H1 (cell line): Measurements from ENCODE around the gene DOP1B. TPM values are rescaled to one million over a fixed set of nuclear protein-coding genes. Genes with fewer than 3 reads are reported as not detected.
A peak's percentile ranks its signal among the peaks of the same experiment; 100 is the strongest.
"Not testable (repeated sequence)": the region's sequence is repeated elsewhere in the genome, so short reads cannot be mapped to it uniquely, and the experiment has no call there.

Experiments
- CTCF ChIA-PET: fragments of 300-600 bp; sonication (Branson Sonifier 250); formaldehyde crosslinking; loops from one replicate; lab custom pipeline; 2021; ENCODE audit not compliant: partially characterized antibody; lab: Charles Lee
- POLR2A ChIA-PET: fragments of 300-600 bp; sonication (Branson Sonifier 250); formaldehyde crosslinking; loops from one replicate; lab custom pipeline; 2021; ENCODE audit warnings: inconsistent platforms; ENCODE audit not compliant: partially characterized antibody; lab: Charles Lee
- DNase-seq, 2 experiments: peaks; one replicate each; pipeline versions ENCODE4 v3.0.0 to v3.0.0-alpha.2; 2010 to 2022; ENCODE audit warnings: low spot score in 2 of 2, low read depth in 1 of 2, mixed read lengths in 1 of 2
- FAIRE-seq: peaks from 2 replicates; lab custom pipeline; 2011; peaks lifted over from hg19 to GRCh38; lab: Jason Lieb, UNC
- H2AFZ ChIP-seq: 2 replicates; pipeline ENCODE4 v1.8.1; 2012; ENCODE audit warnings: low read length, inconsistent platforms
- H2AK5ac ChIP-seq: 2 replicates; pipeline ENCODE4 v1.6.1; 2013; ENCODE audit warnings: low read depth, low read length
- H2BK120ac ChIP-seq: replicated peaks from 2 replicates; pipeline ENCODE3; 2013; ENCODE audit warnings: low read depth, low read length, inconsistent platforms
- H2BK12ac ChIP-seq: 2 replicates; pipeline ENCODE4 v1.6.1; 2013; ENCODE audit warnings: low read depth, low read length
- H2BK15ac ChIP-seq: 2 replicates; pipeline ENCODE4 v1.6.1; 2013; ENCODE audit warnings: low read length
- H2BK20ac ChIP-seq: 2 replicates; pipeline ENCODE4 v1.6.1; 2013; ENCODE audit warnings: low read length
- H2BK5ac ChIP-seq: 2 replicates; pipeline ENCODE4 v1.6.1; 2013; ENCODE audit warnings: low read depth, low read length
- H3K14ac ChIP-seq: 2 replicates; pipeline ENCODE4 v1.6.1; 2013; ENCODE audit warnings: inconsistent platforms; ENCODE audit not compliant: insufficient read length
- H3K18ac ChIP-seq: 2 replicates; pipeline ENCODE4 v1.6.1; 2013; ENCODE audit warnings: low read length; ENCODE audit errors: extremely low read depth
- H3K23ac ChIP-seq: 2 replicates; pipeline ENCODE4 v1.6.1; 2013; ENCODE audit warnings: inconsistent platforms; ENCODE audit not compliant: insufficient read length
- H3K23me2 ChIP-seq: 2 replicates; pipeline ENCODE4 v1.6.1; 2013; ENCODE audit warnings: low read depth, low read length
- H3K27ac ChIP-seq: 2 replicates; pipeline ENCODE4 v1.6.1; 2011; ENCODE audit warnings: low read depth, low read length, inconsistent platforms
- H3K27me3 ChIP-seq, 4 experiments: replicated peaks in 1 of 4; 1 replicate in 1 of 4; 2 replicates in 3 of 4; pipeline versions ENCODE4 v1.6.1 to v1.8.1; 2011 to 2013; ENCODE audit warnings: low read length in 3 of 4, mild to moderate bottlenecking in 3 of 4, inconsistent platforms in 2 of 4, mixed read lengths in 2 of 4, moderate library complexity in 1 of 4; ENCODE audit not compliant: control insufficient read depth in 3 of 4, insufficient read depth in 3 of 4; ENCODE audit errors: extremely low read depth in 1 of 4
- H3K36me3 ChIP-seq, 4 experiments: 2 replicates each; pipeline versions ENCODE4 v1.6.1 to v1.8.1; 2011 to 2013; ENCODE audit warnings: mild to moderate bottlenecking in 4 of 4, low read length in 3 of 4, moderate library complexity in 2 of 4, control low read depth in 1 of 4, inconsistent platforms in 1 of 4; ENCODE audit not compliant: insufficient read depth in 4 of 4, control insufficient read depth in 2 of 4
- H3K4ac ChIP-seq: replicated peaks from 2 replicates; pipeline ENCODE3; 2013; ENCODE audit warnings: low read length, low read depth, mixed read lengths, inconsistent platforms; ENCODE audit not compliant: insufficient read length
- H3K4me1 ChIP-seq, 4 experiments: replicated peaks in 1 of 4; 1 replicate in 1 of 4; 2 replicates in 3 of 4; pipeline versions ENCODE4 v1.6.1 to v1.8.1; 2011 to 2013; ENCODE audit warnings: low read length in 3 of 4, inconsistent platforms in 2 of 4, mixed read lengths in 1 of 4; ENCODE audit not compliant: insufficient read depth in 4 of 4, control insufficient read depth in 3 of 4
- H3K4me2 ChIP-seq, 2 experiments: 2 replicates each; pipeline versions ENCODE4 v1.6.1 to v1.8.1; 2011 to 2013; ENCODE audit warnings: low read depth in 2 of 2, low read length in 2 of 2, control low read depth in 1 of 2, inconsistent platforms in 1 of 2, mild to moderate bottlenecking in 1 of 2; ENCODE audit not compliant: insufficient read depth in 1 of 2
- H3K4me3 ChIP-seq, 4 experiments: fragments of 200-600, 300-600 bp in 1 of 4; sonication (generic), shearing (Covaris generic), sonication (Bioruptor Twin) in 1 of 4; 2 replicates each; pipeline versions ENCODE4 v1.5.1 to v1.8.1; 2011 to 2016; ENCODE audit warnings: low read length in 4 of 4, low read depth in 3 of 4, control low read depth in 2 of 4, inconsistent platforms in 2 of 4, mild to moderate bottlenecking in 2 of 4, mixed read lengths in 1 of 4, moderate library complexity in 1 of 4; ENCODE audit not compliant: insufficient read depth in 2 of 4; ENCODE audit errors: extremely low read depth in 1 of 4
- H3K56ac ChIP-seq: replicated peaks from 2 replicates; pipeline ENCODE3; 2013; ENCODE audit warnings: low read depth, mild to moderate bottlenecking, mixed read lengths, low read length, inconsistent platforms; ENCODE audit not compliant: insufficient read length
- H3K79me1 ChIP-seq: 2 replicates; pipeline ENCODE4 v1.6.1; 2013; ENCODE audit warnings: low read depth, low read length, control low read depth
- H3K79me2 ChIP-seq, 2 experiments: 2 replicates each; pipeline versions ENCODE4 v1.6.1 to v1.8.1; 2012 to 2013; ENCODE audit warnings: low read length in 2 of 2, mild to moderate bottlenecking in 2 of 2, inconsistent platforms in 1 of 2; ENCODE audit not compliant: insufficient read depth in 2 of 2, control insufficient read depth in 1 of 2
- H3K9ac ChIP-seq, 4 experiments: replicated peaks in 1 of 4; 1 replicate in 1 of 4; 2 replicates in 3 of 4; pipeline versions ENCODE4 v1.6.1 to v1.8.1; 2011 to 2013; ENCODE audit warnings: low read depth in 3 of 4, low read length in 3 of 4, control low read depth in 2 of 4, mild to moderate bottlenecking in 2 of 4, moderate library complexity in 2 of 4, inconsistent platforms in 1 of 4; ENCODE audit errors: extremely low read depth in 1 of 4
- H3K9me3 ChIP-seq, 2 experiments: 2 replicates each; pipeline versions ENCODE4 v1.6.1 to v1.8.1; 2012 to 2013; ENCODE audit warnings: mild to moderate bottlenecking in 2 of 2, moderate library complexity in 2 of 2, control low read depth in 1 of 2, inconsistent platforms in 1 of 2, low read depth in 1 of 2, low read length in 1 of 2, mixed read lengths in 1 of 2; ENCODE audit not compliant: insufficient read depth in 2 of 2
- H4K20me1 ChIP-seq, 2 experiments: replicated peaks in 1 of 2; 2 replicates each; pipeline versions ENCODE3 to v1.8.1; 2011 to 2013; ENCODE audit warnings: inconsistent platforms in 2 of 2, low read length in 2 of 2, mild to moderate bottlenecking in 1 of 2; ENCODE audit not compliant: insufficient read depth in 2 of 2, control insufficient read depth in 1 of 2
- H4K5ac ChIP-seq: 2 replicates; pipeline ENCODE4 v1.6.1; 2013; ENCODE audit warnings: low read length, low read depth, mixed read lengths, inconsistent platforms; ENCODE audit not compliant: insufficient read length
- H4K8ac ChIP-seq: 2 replicates; pipeline ENCODE4 v1.8.0; 2013; ENCODE audit warnings: mild to moderate bottlenecking, moderate library complexity, low read length, inconsistent platforms; ENCODE audit not compliant: insufficient read depth; ENCODE audit errors: extremely low read depth
- H4K91ac ChIP-seq: replicated peaks from 2 replicates; pipeline ENCODE3; 2013; ENCODE audit warnings: low read length, mixed read lengths, inconsistent platforms; ENCODE audit not compliant: insufficient read length
- WGBS, 2 experiments: shearing (Covaris generic) in 1 of 2; methylation state at CpG; one replicate each; pipeline versions ENCODE4 v1.1.6 to v1.1.7; 2013 to 2015; ENCODE audit warnings: low lambda C conversion rate in 2 of 2, mixed read lengths in 2 of 2, inconsistent platforms in 1 of 2, low coverage in 1 of 2, missing lambda C conversion rate in 1 of 2; ENCODE audit not compliant: insufficient replicate concordance in 2 of 2, insufficient coverage in 1 of 2, insufficient read length in 1 of 2; ENCODE audit errors: extremely low coverage in 1 of 2, missing lambda C conversion rate in 1 of 2; 5-methylcytosine and 5-hydroxymethylcytosine counted together
- polyA plus RNA-seq, 7 experiments: library from polyadenylated mRNA; depleted of rRNA in 3 of 7; stranded (reverse) in 5 of 7; unstranded in 2 of 7; fragments of >200 nt in 5 of 7; fragments of 200-250 nt in 2 of 7; gene quantifications; 1 replicate in 5 of 7; 2 replicates in 1 of 7; 4 replicates in 1 of 7; pipeline versions ENCODE4 v1.2.1 to v1.2.3, GENCODE V29; 2011 to 2013; ENCODE audit warnings: missing spikeins in 2 of 7, mixed read lengths in 2 of 7
- total RNA-seq: library from RNA; stranded (reverse); fragmentation: NEBNext Ultra II Directional; extraction: Animal tissue kit (Norgen Biotek cat#: 25700); gene quantifications from 2 replicates; pipeline ENCODE4 v1.2.1, GENCODE V29; 2021

DOP1B gene
- total and polyA plus RNA-seq, 2 of the 8 experiments (the other 6 are each of a cell fraction or from before 2014, with no cell fraction given) = 2.8 to 9.9 TPM

DNA sequence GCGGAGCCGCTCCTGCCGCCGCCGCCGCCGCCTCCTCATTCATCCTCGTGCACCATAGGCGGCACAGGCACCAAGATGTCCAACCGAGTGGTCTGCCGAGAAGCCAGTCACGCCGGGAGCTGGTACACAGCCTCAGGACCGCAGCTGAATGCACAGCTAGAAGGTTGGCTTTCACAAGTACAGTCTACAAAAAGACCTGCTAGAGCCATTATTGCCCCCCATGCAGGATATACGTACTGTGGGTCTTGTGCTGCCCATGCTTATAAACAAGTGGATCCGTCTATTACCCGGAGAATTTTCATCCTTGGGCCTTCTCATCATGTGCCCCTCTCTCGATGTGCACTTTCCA lies 26.2 kb upstream of the DOP1B start:
- Histone ChIP-seq H3K27me3 (peaks cover 9 to 29% (median 15%) of the 10 kb centered on the region in 4 experiments), H3K4me2 (peak overlapping the region; percentile 61 to 63), H3K4me3 (peak overlapping the region in 2 of 4 experiments; percentile 22 to 56; a peak in 6 of 8 replicates), H2AFZ (peak overlapping the region; percentile 81), H3K4me1 (peaks cover 3 to 13% (median 4%) of the 10 kb centered on the region in 4 experiments; a peak in 6 of 7 replicates)
- H3K18ac ChIP-seq, H4K91ac ChIP-seq, H2BK5ac ChIP-seq, H2BK20ac ChIP-seq, H3K4ac ChIP-seq, FAIRE-seq, H3K23ac ChIP-seq, H2BK12ac ChIP-seq, H3K27ac ChIP-seq, H3K9me3 ChIP-seq, H3K56ac ChIP-seq, H3K79me1 ChIP-seq, H4K8ac ChIP-seq, H2BK120ac ChIP-seq, H3K9ac ChIP-seq, H4K20me1 ChIP-seq, H2AK5ac ChIP-seq, H3K36me3 ChIP-seq, POLR2A ChIA-PET, DNase-seq, H3K14ac ChIP-seq, H3K79me2 ChIP-seq, H2BK15ac ChIP-seq, H3K23me2 ChIP-seq, H4K5ac ChIP-seq, CTCF ChIA-PET: not testable (repeated sequence)
- 24% methylated on average over 9 of the region's 18 CpGs; no CpG with 5 or more reads in 1 of the 2 experiments for WGBS, 2 experiments

- H2BK5ac ChIP-seq, H3K23ac ChIP-seq, H3K9ac ChIP-seq, H3K79me2 ChIP-seq, H2BK15ac ChIP-seq, H3K9me3 ChIP-seq, H3K36me3 ChIP-seq, H3K56ac ChIP-seq, CTCF ChIA-PET, H3K79me1 ChIP-seq, DNase-seq, H3K14ac ChIP-seq, H2BK120ac ChIP-seq, H4K91ac ChIP-seq, H3K27ac ChIP-seq, H4K8ac ChIP-seq, H2BK20ac ChIP-seq, FAIRE-seq, H2AK5ac ChIP-seq, H3K4ac ChIP-seq, H3K18ac ChIP-seq, H4K20me1 ChIP-seq, H2BK12ac ChIP-seq, H4K5ac ChIP-seq: not testable (repeated sequence)
- H3K27me3 ChIP-seq = peaks cover 11 to 34% (median 19%) of the 10 kb centered on the region in 4 experiments
- POLR2A ChIA-PET = interaction anchor here (0.6 kb wide), 1 partner anchor 12 kb away, joined by 3 read pairs; no protein-coding TSS in a partner anchor
- 88% methylated on average over 5 of the region's 5 CpGs; no CpG with 5 or more reads in 1 of the 2 experiments for WGBS, 2 experiments
- H3K4me3 ChIP-seq = peak overlapping the region in 2 of 4 experiments; percentile 22 to 56; a peak in 3 of 8 replicates
- peak overlapping the region; percentile 81; the same call in 1 of the 2 replicates for H2AFZ ChIP-seq
- H3K4me1 ChIP-seq = peaks cover 3 to 13% (median 4%) of the 10 kb centered on the region in 4 experiments; a peak in 6 of 7 replicates
- peak overlapping the region; percentile 61 to 63 for H3K4me2 ChIP-seq
- H3K23me2 ChIP-seq = peaks cover 14% of the 10 kb centered on the region
Observed at GRCh38 chr21:36130839-36131238, 25.8 kb upstream of the DOP1B start.
